IMR-90 (cell line): ENCODE data around the gene STYXL1. TPM values are rescaled to one million over a fixed set of nuclear protein-coding genes. Genes with fewer than 3 reads are reported as not detected.
A peak's percentile ranks its signal among the peaks of the same experiment; 100 is the strongest.

ENCODE experiments used
- ATAC-seq: fragments of 200-7000 bp; cut with Tn5 transposase; 2 replicates; pipeline ENCODE4 v1.9.1; 2020; ENCODE audit warnings: low read depth, mild to moderate bottlenecking, moderate library complexity
- BruUV-seq: library from RNA; stranded (reverse); fragments of 400-500 nt; replicated peaks from 2 replicates; lab custom pipeline; 2021; lab: Mats Ljungman, UMichigan
- CTCF ChIA-PET: fragments of 300-600 bp; formaldehyde crosslinking; extraction: SDS; loops from one replicate; lab custom pipeline; 2021; ENCODE audit warnings: antibody characterized with exemption; lab: Yijun Ruan, JAX
- POLR2A ChIA-PET: fragments of 300-600 bp; sonication (Branson Sonifier 250); formaldehyde crosslinking; loops from one replicate; lab custom pipeline; 2022; ENCODE audit warnings: antibody characterized with exemption; ENCODE audit not compliant: unreplicated experiment; lab: Charles Lee
- DNase-seq: peaks from one replicate; pipeline ENCODE4 v3.0.0; 2013
- H2AFZ ChIP-seq: replicated peaks from 2 replicates; pipeline ENCODE3; 2013; ENCODE audit warnings: low read length, mild to moderate bottlenecking; ENCODE audit not compliant: poor library complexity
- H2AK5ac ChIP-seq: 2 replicates; pipeline ENCODE4 v1.6.1; 2013; ENCODE audit warnings: low read depth, low read length, inconsistent platforms
- H2AK9ac ChIP-seq: replicated peaks from 2 replicates; pipeline ENCODE3; 2013; ENCODE audit warnings: mild to moderate bottlenecking, low read depth, low read length, moderate library complexity; ENCODE audit not compliant: poor library complexity
- H2BK120ac ChIP-seq: 2 replicates; pipeline ENCODE4 v1.6.1; 2013; ENCODE audit warnings: low read depth, low read length, inconsistent platforms
- H2BK15ac ChIP-seq: 3 replicates; pipeline ENCODE4 v1.6.1; 2013; ENCODE audit warnings: low read depth, low read length, inconsistent platforms
- H2BK20ac ChIP-seq: 2 replicates; pipeline ENCODE4 v1.6.1; 2013; ENCODE audit warnings: low read depth, mild to moderate bottlenecking, inconsistent platforms, low read length, moderate library complexity
- H2BK5ac ChIP-seq: 2 replicates; pipeline ENCODE4 v1.6.1; 2013; ENCODE audit warnings: mild to moderate bottlenecking, low read depth, low read length, inconsistent platforms; ENCODE audit not compliant: poor library complexity, severe bottlenecking
- H3K14ac ChIP-seq: replicated peaks from 2 replicates; pipeline ENCODE4 v1.6.1; 2013; ENCODE audit warnings: low read depth, low read length, inconsistent platforms
- H3K18ac ChIP-seq: 2 replicates; pipeline ENCODE4 v1.6.1; 2013; ENCODE audit warnings: low read depth, low read length, control low read depth
- H3K23ac ChIP-seq: 2 replicates; pipeline ENCODE4 v1.6.1; 2013; ENCODE audit warnings: low read depth, low read length, inconsistent platforms
- H3K27ac ChIP-seq: 2 replicates; pipeline ENCODE4 v1.5.1; 2013; ENCODE audit warnings: mild to moderate bottlenecking, control low read depth, low read length; ENCODE audit not compliant: insufficient read depth
- H3K27me3 ChIP-seq: 2 replicates; pipeline ENCODE4 v1.6.1; 2013; ENCODE audit warnings: low read length; ENCODE audit not compliant: control insufficient read depth, insufficient read depth
- H3K36me3 ChIP-seq: 2 replicates; pipeline ENCODE4 v1.6.1; 2013; ENCODE audit warnings: low read length, mixed read lengths; ENCODE audit not compliant: control insufficient read depth, insufficient read depth
- H3K4ac ChIP-seq: 2 replicates; pipeline ENCODE4 v1.6.1; 2013; ENCODE audit warnings: low read depth, low read length, inconsistent platforms
- H3K4me1 ChIP-seq: 2 replicates; pipeline ENCODE4 v1.6.1; 2013; ENCODE audit warnings: low read length, mixed read lengths; ENCODE audit not compliant: control insufficient read depth, insufficient read depth
- H3K4me2 ChIP-seq: 2 replicates; pipeline ENCODE4 v1.6.1; 2013; ENCODE audit warnings: low read depth, mild to moderate bottlenecking, control low read depth, low read length, moderate library complexity
- H3K4me3 ChIP-seq: 2 replicates; pipeline ENCODE4 v1.5.1; 2013; ENCODE audit warnings: low read depth, mild to moderate bottlenecking, control low read depth, low read length, moderate library complexity; ENCODE audit not compliant: insufficient read depth
- H3K56ac ChIP-seq: 2 replicates; pipeline ENCODE4 v1.6.1; 2013; ENCODE audit warnings: low read length, inconsistent platforms; ENCODE audit not compliant: insufficient read depth; ENCODE audit errors: extremely low read depth
- H3K79me1 ChIP-seq, 2 experiments: 2 replicates each; pipeline ENCODE4 v1.6.1; 2013; ENCODE audit warnings: low read length in 2 of 2, inconsistent platforms in 1 of 2, low read depth in 1 of 2
- H3K9ac ChIP-seq: 2 replicates; pipeline ENCODE4 v1.6.1; 2013; ENCODE audit warnings: low read depth, low read length, control low read depth
- H3K9me1 ChIP-seq: 2 replicates; pipeline ENCODE4 v1.6.1; 2013; ENCODE audit warnings: low read length, inconsistent platforms; ENCODE audit not compliant: insufficient read depth
- H3K9me3 ChIP-seq: 2 replicates; pipeline ENCODE4 v1.6.1; 2013; ENCODE audit warnings: low read length; ENCODE audit not compliant: control insufficient read depth, insufficient read depth
- H4K20me1 ChIP-seq: 2 replicates; pipeline ENCODE4 v1.6.1; 2013; ENCODE audit warnings: low read length, inconsistent platforms; ENCODE audit not compliant: insufficient read depth
- H4K5ac ChIP-seq: 2 replicates; pipeline ENCODE4 v1.6.1; 2013; ENCODE audit warnings: mild to moderate bottlenecking, low read depth, low read length, control low read depth
- H4K8ac ChIP-seq, 2 experiments: 2 replicates each; pipeline ENCODE4 v1.6.1; 2013; ENCODE audit warnings: low read depth in 2 of 2, low read length in 2 of 2, control low read depth in 1 of 2, inconsistent platforms in 1 of 2
- H4K91ac ChIP-seq: 2 replicates; pipeline ENCODE4 v1.6.1; 2013; ENCODE audit warnings: low read depth, low read length, inconsistent platforms; ENCODE audit not compliant: insufficient read depth
- BHLHE40 ChIP-seq: fragments of 150-350 bp; IDR thresholded peaks from 2 replicates; pipeline ENCODE4 v1.6.1; 2016; ENCODE audit warnings: mild to moderate bottlenecking, low read depth, low read length
- CEBPB ChIP-seq: IDR thresholded peaks from 2 replicates; pipeline ENCODE4 v1.6.1; 2012; ENCODE audit warnings: low read depth, low read length, improper control_type of control experiment
- WGBS, 2 experiments: methylation state at CpG; one replicate each; pipeline versions ENCODE4 v1.1.5 to v1.1.7; 2013; ENCODE audit warnings: missing lambda C conversion rate in 2 of 2; ENCODE audit not compliant: insufficient read length in 1 of 2; ENCODE audit errors: extremely low coverage in 2 of 2; 5-methylcytosine and 5-hydroxymethylcytosine counted together
- dilution Hi-C: fragments of 300-500 bp; cut with HindIII; formaldehyde crosslinking; loops from one replicate; pipeline ENCODE4 v1.14.3; 2018; ENCODE audit warnings: low sequenced_read_pairs; ENCODE audit not compliant: unreplicated experiment
- in situ Hi-C: fragments of 300-500 bp; cut with MboI; formaldehyde crosslinking; loops from 3 replicates; pipeline ENCODE4 v1.14.3; 2019; ENCODE audit warnings: low sequenced_read_pairs, inconsistent platforms, mixed read lengths
- intact Hi-C: fragments of 100-400 bp; cut with micrococcal nuclease; formaldehyde crosslinking; loops from 2 replicates; pipeline ENCODE4 v1.10.0; 2022
- polyA plus RNA-seq, 3 experiments: library from polyadenylated mRNA; depleted of rRNA; stranded (reverse); fragments of >200 nt; gene quantifications; 2 replicates each; pipeline ENCODE4 v1.2.3, GENCODE V29; 2012; ENCODE audit warnings: low replicate concordance in 1 of 3
- total RNA-seq: library from RNA; depleted of rRNA; stranded (reverse); fragments of >200 nt; gene quantifications from 2 replicates; pipeline ENCODE4 v1.2.3, GENCODE V29; 2012

Gene STYXL1
- total and polyA plus RNA-seq, 2 of the 4 experiments (the other 2 are of a cell fraction): 66.1 to 73.8 TPM

DNA sequence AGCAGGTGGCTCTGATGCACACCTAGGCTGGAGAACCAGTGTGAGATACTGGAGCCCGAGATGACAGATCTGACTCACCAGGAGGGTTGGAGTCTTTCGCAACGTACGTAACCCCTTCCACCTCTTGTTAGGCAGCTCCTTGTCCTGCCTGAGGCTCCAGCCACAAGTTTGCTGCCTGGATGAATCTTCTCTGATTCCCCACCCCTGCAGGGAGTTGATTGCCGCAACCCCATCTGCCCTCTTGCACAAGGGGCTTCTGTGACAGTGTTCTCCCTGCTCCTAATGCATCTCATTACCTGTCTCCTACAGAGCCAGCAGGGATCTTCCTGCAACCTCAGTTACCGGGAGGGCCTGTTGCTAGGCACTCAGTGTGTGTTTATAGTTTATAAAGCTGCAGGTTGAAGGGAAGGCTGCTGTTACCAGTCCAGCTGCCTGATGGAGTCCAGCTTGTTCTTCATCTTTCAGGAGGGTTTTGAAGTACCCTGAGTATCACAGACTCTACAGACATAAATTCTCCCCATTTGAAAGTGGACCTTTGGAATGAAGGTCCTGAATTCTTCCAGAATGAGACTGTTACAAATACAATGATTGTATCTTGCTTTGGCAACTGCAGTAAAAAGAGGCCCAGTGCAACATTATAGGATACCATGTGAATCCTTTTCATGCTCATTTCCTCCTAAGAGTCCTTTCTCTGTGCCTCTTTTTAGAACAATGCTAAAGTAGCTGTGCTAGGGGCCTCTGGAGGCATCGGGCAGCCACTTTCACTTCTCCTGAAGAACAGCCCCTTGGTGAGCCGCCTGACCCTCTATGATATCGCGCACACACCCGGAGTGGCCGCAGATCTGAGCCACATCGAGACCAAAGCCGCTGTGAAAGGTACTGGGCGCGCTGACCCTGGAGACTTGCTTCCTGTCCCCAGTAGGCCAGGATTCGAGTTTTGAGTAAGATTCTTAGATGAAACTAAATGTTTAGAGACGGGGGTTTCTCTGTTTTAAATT lies 6.6 kb upstream of the STYXL1 start:
- H3K4me1 ChIP-seq: peaks cover 14% of the 10 kb centered on the region
- BruUV-seq: no TSS peak
- H4K5ac ChIP-seq: no peak overlapping the region
- TF ChIP-seq CEBPB (peak; percentile 97), BHLHE40 (no peak)
- peak overlapping the region; percentile 70; the same call in 1 of the 2 replicates for H3K27ac ChIP-seq
- H2BK5ac ChIP-seq: no peak overlapping the region
- no peak overlapping the region for H2BK15ac ChIP-seq
- H3K79me1 ChIP-seq: peaks cover 46 to 93% of the 10 kb centered on the region in 2 experiments
- no peak overlapping the region for H3K18ac ChIP-seq
- no peaks in the 10 kb centered on the region for H3K27me3 ChIP-seq
- H3K14ac ChIP-seq: no peak overlapping the region
- H3K36me3 ChIP-seq: peaks cover 32% of the 10 kb centered on the region
- no peak overlapping the region for H2AFZ ChIP-seq
- no peak overlapping the region for H3K56ac ChIP-seq
- H4K20me1 ChIP-seq: peaks cover 65% of the 10 kb centered on the region
- POLR2A ChIA-PET: no interaction called here
- H2AK9ac ChIP-seq: peak overlapping the region; percentile 39
- dilution Hi-C loops (no loop called here), in situ Hi-C loops (no loop called here), intact Hi-C loops (loop anchor here (5.0 kb wide), 1 partner anchor 78 kb away; no protein-coding TSS in a partner anchor)
- no peak overlapping the region for H3K9ac ChIP-seq
- no peak overlapping the region for H3K4ac ChIP-seq
- no peak overlapping the region for H3K4me3 ChIP-seq
- no peak overlapping the region for H4K8ac ChIP-seq
- peaks cover 24% of the 10 kb centered on the region for H3K9me1 ChIP-seq
- H4K91ac ChIP-seq: no peak overlapping the region
- H2AK5ac ChIP-seq: no peak overlapping the region
- peak; percentile 77 for DNase-seq
- no peak overlapping the region; the same call in none of the 2 replicates for H3K23ac ChIP-seq
- no peak overlapping the region; the same call in 1 of the 2 replicates for H2BK20ac ChIP-seq
- H3K4me2 ChIP-seq: no peak overlapping the region; the same call in 1 of the 2 replicates
- 82% methylated on average over 7 of the region's 18 CpGs; no CpG with 5 or more reads in 1 of the 2 experiments for WGBS, 2 experiments
- H3K9me3 ChIP-seq: no peaks in the 10 kb centered on the region
- H2BK120ac ChIP-seq: no peak overlapping the region
- CTCF ChIA-PET: no interaction called here
- peak; percentile 59 for ATAC-seq
